Body of pancreas (tissue), 4 donors: ENCODE measurements around the gene RHOJ.

Experiments used
- POLR2A ChIP-seq, 3 donors: fragments of 450-650 bp; IDR thresholded peaks; one replicate each; pipeline ENCODE4 v1.6.1; 2016; ENCODE audit warnings: antibody characterized with exemption in 3 of 3, mild to moderate bottlenecking in 2 of 3
- TF ChIP-seq, protein P1 (sequence below), 7 experiments: fragments of 450-650 bp in 4 of 7; fragments of 200-600 bp in 3 of 7; sonication (generic) in 3 of 7; IDR thresholded peaks; one replicate each; pipeline ENCODE4 v1.5.1; 2016 to 2019; ENCODE audit warnings: antibody characterized with exemption in 7 of 7

DNA sequence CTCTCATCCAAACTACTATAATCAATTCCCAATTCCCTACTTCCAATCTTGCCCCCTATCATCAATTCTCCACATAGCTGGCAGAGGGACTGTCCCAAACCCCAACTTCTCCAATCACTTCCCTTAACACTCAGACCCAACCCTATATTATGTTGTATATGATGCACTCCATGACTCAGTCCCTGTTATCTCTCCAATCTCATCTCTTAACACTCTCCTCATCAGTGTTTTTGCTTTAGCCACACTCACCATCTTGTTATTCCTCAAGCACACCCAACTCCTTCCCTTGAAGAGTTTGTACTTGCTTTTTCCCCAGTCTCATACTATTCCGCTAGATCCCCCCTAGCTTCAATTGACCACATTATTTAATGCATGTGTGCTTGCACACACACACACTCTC, 4.9 kb downstream of the RHOJ start:
- TF ChIP-seq POLR2A (IDR thresholded peaks at IDR 0.05) = no peak
- TF ChIP-seq, protein P1, sequence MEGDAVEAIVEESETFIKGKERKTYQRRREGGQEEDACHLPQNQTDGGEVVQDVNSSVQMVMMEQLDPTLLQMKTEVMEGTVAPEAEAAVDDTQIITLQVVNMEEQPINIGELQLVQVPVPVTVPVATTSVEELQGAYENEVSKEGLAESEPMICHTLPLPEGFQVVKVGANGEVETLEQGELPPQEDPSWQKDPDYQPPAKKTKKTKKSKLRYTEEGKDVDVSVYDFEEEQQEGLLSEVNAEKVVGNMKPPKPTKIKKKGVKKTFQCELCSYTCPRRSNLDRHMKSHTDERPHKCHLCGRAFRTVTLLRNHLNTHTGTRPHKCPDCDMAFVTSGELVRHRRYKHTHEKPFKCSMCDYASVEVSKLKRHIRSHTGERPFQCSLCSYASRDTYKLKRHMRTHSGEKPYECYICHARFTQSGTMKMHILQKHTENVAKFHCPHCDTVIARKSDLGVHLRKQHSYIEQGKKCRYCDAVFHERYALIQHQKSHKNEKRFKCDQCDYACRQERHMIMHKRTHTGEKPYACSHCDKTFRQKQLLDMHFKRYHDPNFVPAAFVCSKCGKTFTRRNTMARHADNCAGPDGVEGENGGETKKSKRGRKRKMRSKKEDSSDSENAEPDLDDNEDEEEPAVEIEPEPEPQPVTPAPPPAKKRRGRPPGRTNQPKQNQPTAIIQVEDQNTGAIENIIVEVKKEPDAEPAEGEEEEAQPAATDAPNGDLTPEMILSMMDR (IDR thresholded peaks at IDR 0.05) = no peak
